Endothelial cell of umbilical vein (primary cell): ENCODE measurements around the gene ZNF813. TPM values are rescaled to one million over a fixed set of nuclear protein-coding genes. Genes with fewer than 3 reads are reported as not detected.
"Not testable (repeated sequence)": the region's sequence is repeated elsewhere in the genome, so short reads cannot be mapped to it uniquely, and the experiment has no call there.

ENCODE experiments used
- BruUV-seq: library from RNA; stranded (reverse); fragments of 400-500 nt; replicated peaks from 2 replicates; lab custom pipeline; 2021; lab: Mats Ljungman, UMichigan
- CTCF ChIA-PET: fragments of 300-600, 350-600 bp; sonication (Branson Sonifier 250); formaldehyde crosslinking; loops from one replicate; lab custom pipeline; 2021; ENCODE audit warnings: antibody characterized with exemption, inconsistent platforms; lab: Charles Lee
- POLR2A ChIA-PET: fragments of 300-600, 350-600 bp; sonication (Branson Sonifier 250); formaldehyde crosslinking; loops from one replicate; lab custom pipeline; 2021; ENCODE audit warnings: antibody characterized with exemption, inconsistent platforms; lab: Charles Lee
- DNase-seq: peaks from one replicate; pipeline ENCODE4 v3.0.0-alpha.2; 2011; ENCODE audit warnings: low read depth, low spot score
- FAIRE-seq: peaks from 2 replicates; lab custom pipeline; 2011; peaks lifted over from hg19 to GRCh38; lab: Jason Lieb, UNC
- H2AFZ ChIP-seq: 2 replicates; pipeline ENCODE4 v1.6.0; 2012; ENCODE audit warnings: low read depth, low read length, control low read depth, inconsistent platforms
- H3K27ac ChIP-seq: 2 replicates; pipeline ENCODE4 v1.5.1; 2011; ENCODE audit warnings: low read depth, mild to moderate bottlenecking, control low read depth, low read length, moderate library complexity; ENCODE audit not compliant: insufficient read depth
- H3K27me3 ChIP-seq, 2 experiments: 2 replicates each; pipeline versions ENCODE4 v1.6.0 to v1.6.1; 2011; ENCODE audit warnings: low read length in 2 of 2, mixed read lengths in 1 of 2; ENCODE audit not compliant: control insufficient read depth in 2 of 2, insufficient read depth in 2 of 2
- H3K36me3 ChIP-seq, 2 experiments: 2 replicates in 1 of 2; 3 replicates in 1 of 2; pipeline ENCODE4 v1.5.1; 2011; ENCODE audit warnings: low read length in 2 of 2, mild to moderate bottlenecking in 1 of 2, moderate library complexity in 1 of 2; ENCODE audit not compliant: control insufficient read depth in 2 of 2, insufficient read depth in 2 of 2; ENCODE audit errors: extremely low read depth in 1 of 2
- H3K4me1 ChIP-seq: 3 replicates; pipeline ENCODE4 v1.5.1; 2011; ENCODE audit warnings: mild to moderate bottlenecking, low read length; ENCODE audit not compliant: control insufficient read depth, insufficient read depth; ENCODE audit errors: extremely low read depth
- H3K4me2 ChIP-seq: 2 replicates; pipeline ENCODE4 v1.6.1; 2011; ENCODE audit warnings: low read length, control low read depth, mixed read lengths; ENCODE audit not compliant: insufficient read depth
- H3K4me3 ChIP-seq, 3 experiments: fragments of 200-600 bp in 1 of 3; sonication (generic), shearing (Covaris generic) in 1 of 3; replicated peaks in 1 of 3; 2 replicates each; pipeline ENCODE4 v1.5.1; 2011 to 2016; ENCODE audit warnings: control low read depth in 3 of 3, low read length in 3 of 3, mild to moderate bottlenecking in 2 of 3, inconsistent platforms in 1 of 3, low read depth in 1 of 3, moderate library complexity in 1 of 3; ENCODE audit not compliant: insufficient read depth in 1 of 3
- H3K79me2 ChIP-seq: 2 replicates; pipeline ENCODE4 v1.6.0; 2012; ENCODE audit warnings: low read length, inconsistent platforms; ENCODE audit not compliant: control insufficient read depth, insufficient read depth
- H3K9ac ChIP-seq: replicated peaks from 2 replicates; pipeline ENCODE3; 2011; ENCODE audit warnings: low read length, control low read depth; ENCODE audit not compliant: insufficient read depth; ENCODE audit errors: extremely low read depth
- H3K9me1 ChIP-seq: replicated peaks from 3 replicates; pipeline ENCODE4 v1.6.0; 2011; ENCODE audit warnings: mild to moderate bottlenecking, low read length; ENCODE audit not compliant: control insufficient read depth, insufficient read depth; ENCODE audit errors: extremely low read depth
- H3K9me3 ChIP-seq: replicated peaks from 2 replicates; pipeline ENCODE4 v1.5.1; 2012; ENCODE audit warnings: low read length, inconsistent platforms; ENCODE audit not compliant: control insufficient read depth, insufficient read depth
- H4K20me1 ChIP-seq: replicated peaks from 2 replicates; pipeline ENCODE3; 2011; ENCODE audit warnings: mild to moderate bottlenecking, low read length; ENCODE audit not compliant: control insufficient read depth, insufficient read depth; ENCODE audit errors: extremely low read depth
- CTCF ChIP-seq, 2 donors: IDR thresholded peaks; 1 replicate in 1 of 2; 2 replicates in 1 of 2; pipeline ENCODE4 v1.5.1; 2011; ENCODE audit warnings: low read length in 2 of 2, mild to moderate bottlenecking in 2 of 2, moderate library complexity in 2 of 2, control low read depth in 1 of 2, inconsistent platforms in 1 of 2, low read depth in 1 of 2; ENCODE audit not compliant: insufficient read depth in 1 of 2; ENCODE audit errors: extremely low read depth in 1 of 2
- EZH2 ChIP-seq: IDR thresholded peaks from 2 replicates; pipeline ENCODE4 v1.6.1; 2012; ENCODE audit warnings: borderline replicate concordance, low read depth, mild to moderate bottlenecking, moderate library complexity, low read length, inconsistent platforms; ENCODE audit not compliant: severe bottlenecking
- FOS ChIP-seq: IDR thresholded peaks from 2 replicates; pipeline ENCODE4 v1.6.1; 2011; ENCODE audit warnings: mild to moderate bottlenecking, low read length, moderate library complexity, borderline replicate concordance; ENCODE audit not compliant: insufficient read depth
- JUN ChIP-seq: IDR thresholded peaks from 2 replicates; pipeline ENCODE4 v1.6.1; 2011; ENCODE audit warnings: borderline replicate concordance, low read depth; ENCODE audit not compliant: insufficient read length, insufficient read depth
- MAX ChIP-seq: IDR thresholded peaks from 2 replicates; pipeline ENCODE4 v1.6.1; 2011; ENCODE audit not compliant: insufficient read depth, insufficient read length
- MYC ChIP-seq: IDR thresholded peaks from one replicate; pipeline ENCODE4 v1.6.1; 2011; ENCODE audit warnings: mild to moderate bottlenecking, low read depth, low read length
- POLR2A ChIP-seq: IDR thresholded peaks from 2 replicates; pipeline ENCODE4 v1.6.1; 2012; ENCODE audit warnings: low read depth, mild to moderate bottlenecking, control low read depth, low read length
- POLR2AphosphoS5 ChIP-seq: IDR thresholded peaks from 2 replicates; pipeline ENCODE4 v1.6.1; 2012; ENCODE audit warnings: low read depth, mild to moderate bottlenecking, control low read depth, low read length, moderate library complexity; ENCODE audit not compliant: insufficient read depth
- dilution Hi-C: fragments of 300-500 bp; cut with MboI; formaldehyde crosslinking; loops from one replicate; pipeline ENCODE4 v1.15.0; 2019; ENCODE audit warnings: low sequenced_read_pairs; ENCODE audit not compliant: extremely low pct_ligation_motif_present
- intact Hi-C: fragments of 100-400 bp; cut with micrococcal nuclease; formaldehyde crosslinking; loops from one replicate; pipeline ENCODE4 v1.10.0; 2022
- polyA plus RNA-seq, 4 experiments: library from polyadenylated mRNA; depleted of rRNA in 3 of 4; stranded (reverse) in 3 of 4; unstranded in 1 of 4; fragments of >200 nt; gene quantifications; 2 replicates each; pipeline versions ENCODE4 v1.2.1 to v1.2.3, GENCODE V29; 2011 to 2012; ENCODE audit warnings: missing spikeins in 1 of 4
- total RNA-seq: library from RNA; stranded (reverse); gene quantifications from 2 replicates; pipeline ENCODE4 v1.2.3, GENCODE V29; 2021

ZNF813 gene
- total and polyA plus RNA-seq, 2 donors (not counting 3 experiments of a cell fraction or from before 2014, with no cell fraction given): 0.47 to 2.3 TPM

- Histone ChIP-seq H3K9me1 (no peaks in the 10 kb centered on the region), H3K9ac (no peak overlapping the region), H3K4me1 (no peaks in the 10 kb centered on the region), H3K4me3 (no peak overlapping the region), H3K9me3 (no peaks in the 10 kb centered on the region), H3K27me3 (no peaks in the 10 kb centered on the region), H3K79me2 (no peaks in the 10 kb centered on the region), H3K4me2 (no peak overlapping the region), H4K20me1 (no peaks in the 10 kb centered on the region), H3K27ac (no peak overlapping the region), H2AFZ (no peak overlapping the region), H3K36me3 (peaks cover 0 to 6% of the 10 kb centered on the region in 2 experiments)
- ChIA-PET POLR2A (no interaction called here), CTCF (no interaction called here)
- dilution Hi-C loops: no loop called here
- TF ChIP-seq FOS: no peak
- TF ChIP-seq EZH2: no peak
- no peak for TF ChIP-seq MAX
- no peak for TF ChIP-seq POLR2A
- no peak for TF ChIP-seq CTCF (IDR thresholded peaks at IDR 0.05; ENCODE audit: extremely low read depth in 1 of 2, insufficient read depth in 1 of 2, low read depth in 1 of 2, low read length in 2 of 2)
- TF ChIP-seq POLR2AphosphoS5: no peak
- TF ChIP-seq MYC: no peak
- no peak for TF ChIP-seq JUN
- intact Hi-C loops: no loop called here
- BruUV-seq: no TSS peak
- DNase-seq (no peak), FAIRE-seq (no peak)
Observed at GRCh38 chr19:53492153-53492552, 24.6 kb downstream of the ZNF813 start.

GRCh38 chr19:53497311-53498023 is 29.9 kb downstream of the ZNF813 start:
- H3K27me3 ChIP-seq, dilution Hi-C loops, H3K9me1 ChIP-seq, H2AFZ ChIP-seq, H3K36me3 ChIP-seq, POLR2A ChIA-PET, H3K27ac ChIP-seq, H3K79me2 ChIP-seq, H4K20me1 ChIP-seq, H3K4me1 ChIP-seq, H3K4me2 ChIP-seq, CTCF ChIA-PET, BruUV-seq, FAIRE-seq, intact Hi-C loops, DNase-seq, H3K9ac ChIP-seq, H3K9me3 ChIP-seq, H3K4me3 ChIP-seq: not testable (repeated sequence)

GRCh38 chr19:53498024-53498395 is 30.5 kb downstream of the ZNF813 start:
- H3K4me1 ChIP-seq, H3K9me1 ChIP-seq, H4K20me1 ChIP-seq, intact Hi-C loops, H3K4me3 ChIP-seq, H3K4me2 ChIP-seq, BruUV-seq, H3K79me2 ChIP-seq, H3K9ac ChIP-seq, POLR2A ChIA-PET, H3K9me3 ChIP-seq, H3K27ac ChIP-seq, H3K27me3 ChIP-seq, H3K36me3 ChIP-seq, DNase-seq, FAIRE-seq, CTCF ChIA-PET, H2AFZ ChIP-seq, dilution Hi-C loops: not testable (repeated sequence)
